HS-5 (cell line): ENCODE measurements around the gene TRAF6.
"Not testable (repeated sequence)": the region's sequence is repeated elsewhere in the genome, so short reads cannot be mapped to it uniquely, and the experiment has no call there.

Experiments
- DNase-seq: peaks from one replicate; pipeline ENCODE4 v3.0.0-alpha.2; 2012; ENCODE audit warnings: low read depth

The TRAF6 gene

DNA sequence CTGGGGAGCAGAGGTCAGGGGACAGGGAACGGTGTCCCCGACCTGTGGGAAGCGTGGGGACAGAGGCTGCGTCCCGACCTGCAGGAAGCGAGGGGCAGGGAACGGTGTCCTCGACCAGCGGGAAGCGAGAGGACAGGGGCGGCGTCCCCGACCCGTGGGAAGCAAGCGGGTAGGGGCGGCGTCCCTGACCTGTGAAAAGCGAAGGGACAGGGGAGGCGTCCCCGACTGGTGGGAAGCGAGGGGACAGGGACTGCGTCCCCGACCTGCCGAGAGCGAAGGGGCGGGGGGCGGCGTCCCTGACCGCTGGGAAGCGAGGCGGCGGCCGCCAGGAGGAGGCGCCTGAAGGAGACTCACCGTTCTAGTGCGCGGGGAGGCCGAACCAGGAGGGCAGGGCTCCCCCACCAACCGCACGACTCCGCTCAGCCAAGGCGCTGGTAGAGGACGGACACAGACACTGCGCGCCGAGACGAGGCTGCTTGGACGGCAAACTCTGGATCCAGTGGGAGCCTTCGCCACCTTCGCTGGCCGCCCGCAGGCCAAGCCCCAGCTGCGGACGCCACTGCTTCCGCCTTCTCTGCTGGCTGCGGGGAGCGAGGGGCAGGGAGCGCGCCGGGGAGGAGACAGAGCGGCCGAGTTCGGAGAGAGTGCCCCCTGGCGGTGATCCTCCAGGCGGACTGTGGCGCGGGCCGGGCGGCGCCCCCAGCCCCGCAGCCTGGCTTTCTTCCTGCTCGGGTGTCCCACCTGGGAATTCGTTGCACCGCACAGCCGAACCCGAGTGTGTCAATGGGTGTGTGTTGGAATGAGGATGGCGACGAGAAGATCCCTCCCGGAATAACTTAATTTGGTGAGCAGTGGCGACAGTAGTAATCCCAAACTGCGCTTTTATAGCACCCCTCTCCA, at the start of gene TRAF6:
Gene TRAF6 (minus strand): TSS at position 579 of the 900 bp plus-strand sequence. CDS start 8,757 bp downstream, outside the sequence.
- peak; percentile 56 for DNase-seq

DNA sequence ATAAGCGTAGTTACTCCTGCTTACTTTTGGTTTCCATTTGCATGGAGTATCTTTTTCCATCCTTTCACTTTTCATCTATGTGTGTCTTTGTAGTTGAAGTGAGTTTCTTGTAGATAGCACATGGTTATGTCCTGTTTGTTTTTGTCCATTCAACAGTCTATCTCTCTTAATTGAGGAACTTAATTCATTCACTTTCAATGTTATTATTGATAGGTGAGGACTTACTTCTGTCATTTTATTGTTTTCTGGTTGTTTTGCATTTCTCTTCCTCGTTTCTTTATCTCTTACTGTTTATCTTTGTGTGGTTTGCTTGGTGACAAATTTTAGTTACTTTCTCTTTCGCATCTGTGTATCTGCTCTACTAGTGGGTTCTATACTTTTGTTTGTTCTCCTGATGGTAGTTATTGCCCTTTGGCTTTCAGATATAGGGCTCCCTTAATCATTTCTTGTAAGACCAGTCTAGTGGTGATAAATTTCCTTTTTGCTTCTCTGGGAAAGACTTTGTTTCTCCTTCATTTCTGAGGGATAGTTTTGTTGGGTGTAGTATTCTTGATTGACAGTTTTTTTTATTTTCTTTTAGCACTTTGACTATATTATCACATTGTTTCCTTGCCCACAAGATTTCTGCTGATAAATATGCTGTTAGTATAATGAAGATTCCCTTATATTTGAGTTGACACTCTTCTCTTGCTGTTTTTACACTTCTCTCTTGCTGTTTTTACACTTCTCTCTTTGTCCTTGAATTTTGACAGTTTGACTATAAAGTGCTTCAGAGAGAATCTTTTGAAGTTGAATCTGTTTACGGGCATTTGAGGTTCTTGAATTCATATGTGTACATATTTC, 48.7 kb upstream of the TRAF6 start:
- DNase-seq: no peak

DNA sequence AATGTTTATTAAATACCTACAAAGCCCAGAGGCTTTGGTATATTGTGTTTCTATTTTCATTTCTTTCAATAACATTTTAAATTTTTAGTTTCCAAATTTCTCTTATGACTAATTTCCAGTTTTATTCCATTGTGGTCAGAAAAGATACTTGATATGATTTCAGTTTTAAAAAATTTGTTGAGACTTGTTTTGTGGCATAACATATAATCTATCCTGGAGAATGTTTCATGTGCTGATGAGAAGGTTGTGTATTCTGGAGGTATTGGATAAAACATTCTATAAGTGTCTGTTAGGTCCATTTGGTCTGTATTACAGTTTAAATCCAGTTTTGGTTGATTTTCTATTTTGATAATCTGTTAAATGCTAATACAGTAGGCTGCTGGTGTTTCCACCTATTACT, 47.9 kb upstream of the TRAF6 start:
- no peak for DNase-seq

- DNase-seq: not testable (repeated sequence)
These were observed 47.3 kb upstream of the TRAF6 start for GRCh38 chr11:36557390-36557789.

GRCh38 chr11:36550385-36551115, 40.5 kb upstream of the TRAF6 start:
- DNase-seq: no peak

- DNase-seq: peak; percentile 18
These were observed 30.9 kb upstream of the TRAF6 start for GRCh38 chr11:36540998-36541397.

DNA sequence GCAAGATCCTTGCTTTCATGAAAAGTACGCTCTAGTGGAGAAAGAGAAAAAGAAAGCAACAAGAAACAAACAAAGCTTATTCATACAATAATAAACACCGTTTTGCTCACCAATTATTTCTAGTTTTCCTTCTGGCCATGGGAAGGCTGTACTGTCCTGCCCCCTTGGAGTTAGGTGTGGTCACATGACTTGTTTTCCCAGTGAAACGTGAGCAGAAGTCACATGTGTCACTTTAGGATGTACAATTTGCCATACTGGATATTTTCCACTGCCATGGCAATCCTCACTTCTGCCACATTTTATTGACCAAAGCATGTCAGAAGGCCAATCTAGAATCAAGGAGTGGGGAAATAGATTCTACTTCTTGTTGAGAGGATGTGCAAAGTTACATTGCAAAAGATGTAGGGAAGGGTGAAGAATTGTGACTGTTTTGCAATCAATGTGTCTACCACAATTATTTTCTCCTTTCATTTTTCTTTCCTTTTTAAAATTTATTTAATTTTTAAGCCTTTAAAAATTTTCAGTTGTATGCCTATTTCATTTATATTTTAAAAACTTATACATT, 24.3 kb upstream of the TRAF6 start:
- no peak for DNase-seq

GRCh38 chr11:36532941-36533601, 23.0 kb upstream of the TRAF6 start:
- DNase-seq: no peak

- no peak for DNase-seq
These were observed 20.8 kb upstream of the TRAF6 start for GRCh38 chr11:36530840-36531239.

- DNase-seq: no peak
These were observed 3.9 kb upstream of the TRAF6 start for GRCh38 chr11:36513965-36514364.

GRCh38 chr11:36512016-36512415, 1.9 kb upstream of the TRAF6 start:
- DNase-seq: no peak

DNA sequence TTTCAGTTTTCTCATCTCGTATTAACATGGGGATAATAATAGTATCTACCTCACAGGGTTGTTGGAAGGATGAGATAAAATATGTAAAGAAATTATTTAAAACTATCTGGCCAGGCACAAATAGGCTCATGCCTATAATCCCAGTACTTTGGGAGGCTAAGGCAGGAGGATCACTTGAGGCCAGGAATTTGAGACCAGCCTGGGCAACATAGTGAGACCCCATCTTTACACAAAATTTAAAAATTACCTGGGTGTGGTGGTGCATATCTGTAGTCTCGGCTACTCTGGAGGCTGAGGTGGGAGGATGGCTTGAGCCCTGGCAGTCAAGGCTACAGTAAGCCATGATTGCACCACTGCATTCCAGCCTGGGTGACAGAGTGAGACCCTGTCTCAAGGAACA, 990 bp upstream of the TRAF6 start:
- not testable (repeated sequence) for DNase-seq

DNA sequence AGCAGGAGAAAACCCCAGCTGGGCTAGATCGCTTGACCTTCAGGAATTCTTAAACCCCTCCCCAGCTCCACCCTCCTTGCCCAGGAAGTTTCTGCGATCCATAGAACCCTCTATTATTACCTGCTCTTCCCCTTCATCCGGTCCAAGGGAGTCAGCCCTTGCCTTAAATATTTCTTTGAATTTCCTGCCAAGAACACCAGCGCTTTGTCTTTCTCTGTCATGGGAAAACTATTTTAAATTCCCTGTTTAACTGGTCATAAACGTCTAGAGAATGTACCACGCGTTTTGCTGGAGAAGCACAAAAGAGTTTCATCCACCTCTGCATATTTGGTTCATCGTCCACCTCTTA, 496 bp upstream of the TRAF6 start:
- DNase-seq: no peak

DNA sequence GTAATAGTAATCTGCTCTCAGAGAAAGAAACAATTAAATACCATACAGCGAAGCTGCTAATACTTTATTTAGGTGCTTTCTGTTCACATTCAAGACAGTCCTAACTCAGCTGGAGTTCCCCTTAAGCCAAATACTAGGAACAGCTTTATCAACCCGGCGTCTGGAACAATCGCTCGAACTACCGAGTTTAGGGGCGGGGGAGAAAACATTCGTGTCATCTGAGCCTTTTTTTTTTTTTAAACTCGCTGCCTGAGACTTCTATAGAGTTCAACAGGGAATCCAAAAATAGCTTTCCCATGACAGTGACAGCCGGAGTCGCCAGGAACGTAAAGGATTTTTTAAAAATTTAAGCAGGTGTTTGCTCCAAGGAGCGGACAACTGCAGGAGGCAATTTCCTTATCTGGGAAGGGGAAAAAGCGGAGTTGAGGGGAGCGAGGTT, 852 bp downstream of the TRAF6 start:
- DNase-seq: no peak

DNA sequence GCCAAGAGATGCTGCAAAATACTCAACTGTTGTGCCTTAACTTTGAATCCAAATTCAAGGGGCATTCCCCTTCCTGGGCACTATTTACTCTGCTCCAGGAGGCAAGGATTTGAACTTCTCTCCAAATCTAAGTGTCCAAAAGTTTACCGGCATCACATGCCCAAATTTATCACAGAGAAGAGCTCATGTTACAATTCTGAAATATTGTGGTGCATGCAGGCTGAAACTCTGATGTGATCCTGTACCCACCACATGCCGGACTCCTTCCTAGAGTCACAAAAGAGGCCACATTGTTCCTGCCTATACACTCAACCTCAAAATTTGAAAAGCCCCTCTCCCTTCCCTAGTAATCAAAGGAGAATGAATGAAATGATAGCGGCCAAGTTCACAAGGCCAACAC, 1.3 kb downstream of the TRAF6 start:
- DNase-seq: no peak

DNA sequence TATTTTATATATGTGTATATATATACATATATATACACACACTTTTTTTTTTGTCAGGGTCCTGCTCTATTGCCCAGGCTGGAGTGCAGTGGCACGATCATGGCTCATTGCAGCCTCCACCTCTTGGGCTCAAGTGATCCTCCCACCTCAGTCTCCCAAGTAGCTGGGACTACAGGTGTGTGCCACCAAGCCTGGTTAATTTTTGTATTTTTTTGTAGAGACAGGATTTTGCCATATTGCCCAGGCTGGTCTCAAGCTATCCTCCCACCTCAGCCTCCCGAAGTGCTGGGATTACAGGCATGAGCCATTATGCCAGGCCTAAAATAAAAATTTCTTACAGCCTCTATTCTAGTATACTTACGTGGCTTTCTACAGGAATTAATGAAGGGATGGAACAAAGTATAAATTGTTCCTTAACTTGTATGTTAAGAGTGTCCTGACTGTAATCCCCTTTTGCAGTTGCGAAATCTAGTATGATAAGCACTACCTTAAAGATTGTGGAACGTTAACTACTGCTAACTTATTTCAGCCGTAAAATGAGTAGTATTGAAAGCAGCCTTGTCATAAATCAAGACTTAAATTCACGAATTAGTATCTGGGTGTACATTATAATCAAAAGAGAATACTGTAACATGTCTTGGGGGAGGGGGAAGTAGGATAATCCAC, 2.1 kb downstream of the TRAF6 start:
- no peak for DNase-seq

- DNase-seq: no peak
These were observed 8.8 kb downstream of the TRAF6 start for GRCh38 chr11:36501236-36501635.

DNA sequence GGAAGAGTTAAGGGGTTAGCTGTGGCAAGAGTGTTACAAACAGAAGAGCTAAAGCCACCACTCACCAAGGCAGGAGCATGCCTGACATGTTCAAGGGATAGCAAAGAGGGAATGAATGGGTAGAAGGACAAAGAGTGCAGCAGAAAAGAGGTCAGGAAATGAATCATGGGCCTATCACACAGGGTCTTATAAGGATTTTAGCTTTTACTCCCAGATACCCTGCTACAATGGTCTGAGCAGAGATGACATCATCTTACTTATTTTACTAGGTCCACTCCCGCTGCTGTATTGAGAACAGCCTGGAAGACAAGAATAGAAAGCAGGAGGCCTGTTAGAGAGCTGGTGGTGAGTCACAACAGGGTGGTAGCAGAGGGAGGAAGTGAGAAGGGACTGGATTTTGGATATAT, 9.8 kb downstream of the TRAF6 start:
- DNase-seq: peak; percentile 82

DNA sequence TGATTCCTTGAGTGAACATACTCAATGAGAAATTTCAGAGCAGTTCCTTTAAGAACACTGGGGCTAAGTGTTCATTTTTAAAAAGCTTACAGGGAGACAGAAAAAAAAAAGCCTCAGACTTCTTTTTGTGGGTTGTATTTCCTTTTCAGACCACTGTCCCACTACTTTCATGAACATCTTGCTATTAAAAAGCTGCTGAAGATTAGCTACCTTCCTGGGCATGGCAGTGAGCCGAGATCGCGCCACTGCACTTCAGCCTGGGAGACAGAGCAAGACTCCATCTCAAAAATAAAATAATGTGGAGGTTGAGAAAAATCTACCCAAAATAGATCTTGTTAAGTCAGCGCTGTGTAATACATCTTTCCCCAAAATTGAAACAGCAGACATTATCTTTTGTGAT, 10.8 kb downstream of the TRAF6 start:
- DNase-seq: no peak

DNA sequence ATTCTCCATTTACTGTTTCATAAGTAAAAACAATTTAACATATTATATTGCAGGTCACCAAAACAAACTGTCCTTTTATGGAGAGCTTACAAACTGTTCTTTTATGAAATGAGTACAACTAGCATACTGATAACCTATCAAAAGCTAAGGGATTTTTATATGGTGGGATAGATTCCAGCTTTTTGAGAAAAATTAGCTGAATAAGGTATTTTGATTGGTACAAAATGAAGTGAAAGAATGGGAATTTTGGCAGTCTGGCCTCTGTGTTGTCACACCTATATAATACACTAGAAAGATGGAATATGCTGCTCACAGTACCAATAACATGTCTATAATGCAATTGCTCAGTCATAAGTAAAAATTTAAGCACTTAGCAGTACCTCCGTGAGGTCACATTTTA, 11.4 kb downstream of the TRAF6 start:
- no peak for DNase-seq

GRCh38 chr11:36493332-36493731, 16.7 kb downstream of the TRAF6 start:
- DNase-seq: no peak
